Left lung (tissue), 10 donors: Measurements from ENCODE around the gene THBS4. TPM values are rescaled to one million over a fixed set of nuclear protein-coding genes. Genes with fewer than 3 reads are reported as not detected.

Experiments used
- ATAC-seq: fragments of 200-7000 bp; cut with Tn5 transposase; one replicate; pipeline ENCODE4 v1.9.1; 2020; ENCODE audit warnings: moderate library complexity
- DNase-seq, 4 donors: peaks; one replicate each; pipeline ENCODE4 v3.0.0-alpha.2; 2013 to 2020
- H3K27ac ChIP-seq, 2 donors: fragments of 200-600 bp; sonication (generic) in 1 of 2; one replicate each; pipeline versions ENCODE4 v1.5.0 to v1.8.0; 2020 to 2021
- H3K27me3 ChIP-seq, 2 donors: fragments of 200-600 bp; sonication (generic) in 1 of 2; one replicate each; pipeline versions ENCODE4 v1.5.0 to v1.8.0; 2020 to 2021
- H3K36me3 ChIP-seq, 2 donors: fragments of 200-600 bp; sonication (generic) in 1 of 2; one replicate each; pipeline versions ENCODE4 v1.5.0 to v1.8.0; 2020 to 2021
- H3K4me1 ChIP-seq, 2 donors: fragments of 200-600 bp; one replicate each; pipeline ENCODE4 v1.8.0; 2021
- H3K4me3 ChIP-seq, 2 donors: fragments of 200-600 bp; sonication (generic) in 1 of 2; one replicate each; pipeline versions ENCODE4 v1.5.0 to v1.8.0; 2020 to 2021; ENCODE audit warnings: mild to moderate bottlenecking in 1 of 2
- H3K9me3 ChIP-seq, 2 donors: fragments of 200-600 bp; sonication (generic) in 1 of 2; one replicate each; pipeline versions ENCODE4 v1.5.0 to v1.8.0; 2020 to 2021
- intact Hi-C, 2 donors: fragments of 100-400 bp; cut with DNase I; formaldehyde crosslinking; loops; one replicate each; pipeline versions ENCODE4 v1.11.2 to v1.14.2; 2022
- polyA plus RNA-seq, 6 donors: library from polyadenylated mRNA; unstranded; fragments of 120-200 nt; gene quantifications; one replicate each; pipeline ENCODE4 v1.2.1, GENCODE V29; 2013; ENCODE audit not compliant: insufficient read length in 6 of 6
- total RNA-seq, 2 donors: library from RNA; stranded (reverse); fragmentation: NEBNext Ultra II Directional; extraction: Animal tissue kit (Norgen Biotek cat#: 25700); gene quantifications; one replicate each; pipeline ENCODE4 v1.2.1, GENCODE V29; 2021
- TF ChIP-seq, protein P1 (sequence below), 2 donors: fragments of 200-600 bp; sonication (generic) in 1 of 2; IDR thresholded peaks; one replicate each; pipeline versions ENCODE4 v1.5.0 to v1.8.0; 2021; ENCODE audit warnings: antibody characterized with exemption in 2 of 2
- donor health status: DM: no; HTN: yes; CAD: no.
- donor health status: DM: no; HTN: no; CAD: no.

Gene THBS4
- total and polyA plus RNA-seq, 8 donors, result 3.3 to 11.5 (median 5.9) TPM

DNA sequence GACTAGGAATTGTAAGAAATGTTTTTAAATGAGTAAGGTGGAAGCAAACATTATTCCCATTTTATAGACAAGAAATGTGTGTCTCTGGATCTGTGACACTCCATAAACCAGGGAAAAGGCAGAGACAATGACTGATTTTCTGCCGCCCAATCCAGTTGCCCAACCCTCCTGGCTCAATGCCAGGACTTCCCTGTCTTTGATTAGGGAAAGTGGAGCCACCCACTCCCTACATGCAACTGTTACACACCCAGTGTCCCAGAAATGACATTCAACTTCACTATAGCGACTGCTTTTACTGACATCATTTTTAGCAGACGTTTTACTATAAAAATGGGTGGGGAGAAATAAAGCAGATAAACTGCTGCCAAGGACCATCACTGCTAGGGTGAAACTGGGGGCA is 79.7 kb downstream of the THBS4 start:
- TF ChIP-seq, protein P1, sequence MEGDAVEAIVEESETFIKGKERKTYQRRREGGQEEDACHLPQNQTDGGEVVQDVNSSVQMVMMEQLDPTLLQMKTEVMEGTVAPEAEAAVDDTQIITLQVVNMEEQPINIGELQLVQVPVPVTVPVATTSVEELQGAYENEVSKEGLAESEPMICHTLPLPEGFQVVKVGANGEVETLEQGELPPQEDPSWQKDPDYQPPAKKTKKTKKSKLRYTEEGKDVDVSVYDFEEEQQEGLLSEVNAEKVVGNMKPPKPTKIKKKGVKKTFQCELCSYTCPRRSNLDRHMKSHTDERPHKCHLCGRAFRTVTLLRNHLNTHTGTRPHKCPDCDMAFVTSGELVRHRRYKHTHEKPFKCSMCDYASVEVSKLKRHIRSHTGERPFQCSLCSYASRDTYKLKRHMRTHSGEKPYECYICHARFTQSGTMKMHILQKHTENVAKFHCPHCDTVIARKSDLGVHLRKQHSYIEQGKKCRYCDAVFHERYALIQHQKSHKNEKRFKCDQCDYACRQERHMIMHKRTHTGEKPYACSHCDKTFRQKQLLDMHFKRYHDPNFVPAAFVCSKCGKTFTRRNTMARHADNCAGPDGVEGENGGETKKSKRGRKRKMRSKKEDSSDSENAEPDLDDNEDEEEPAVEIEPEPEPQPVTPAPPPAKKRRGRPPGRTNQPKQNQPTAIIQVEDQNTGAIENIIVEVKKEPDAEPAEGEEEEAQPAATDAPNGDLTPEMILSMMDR (IDR thresholded peaks at IDR 0.05), result no peak
- DNase-seq (no peak), ATAC-seq (no peak)
- no peaks in the 10 kb centered on the region for H3K27me3 ChIP-seq
- H3K4me3 ChIP-seq, result no peak overlapping the region
- intact Hi-C loops, result no loop called here
- no peak overlapping the region for H3K27ac ChIP-seq
- no peaks in the 10 kb centered on the region for H3K4me1 ChIP-seq
- no peaks in the 10 kb centered on the region for H3K36me3 ChIP-seq
- H3K9me3 ChIP-seq, result no peaks in the 10 kb centered on the region

DNA sequence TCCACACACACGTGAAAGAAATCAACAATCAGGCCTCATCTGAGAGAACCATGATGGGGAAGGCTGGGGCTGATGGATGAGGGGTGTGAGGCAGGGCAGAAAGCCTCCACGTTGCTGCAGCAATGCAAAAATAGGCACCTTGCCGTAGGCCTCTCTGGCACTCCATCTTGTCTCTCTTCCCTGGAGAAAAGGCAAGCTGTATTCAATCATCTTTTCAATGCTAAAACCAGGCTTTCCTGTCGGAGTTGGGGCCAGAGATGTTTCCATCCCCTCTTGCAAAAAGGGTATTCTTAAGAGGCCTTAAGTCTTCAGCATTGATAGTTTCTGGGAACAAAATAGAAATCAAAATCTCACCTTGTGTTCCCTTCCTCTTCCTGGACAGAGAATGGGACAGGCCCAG is 80.9 kb downstream of the THBS4 start:
- H3K4me1 ChIP-seq, result no peaks in the 10 kb centered on the region
- no peak overlapping the region for H3K27ac ChIP-seq
- TF ChIP-seq, protein P1 (IDR thresholded peaks at IDR 0.05), result no peak
- DNase-seq (no peak), ATAC-seq (no peak)
- intact Hi-C loops, result no loop called here
- H3K27me3 ChIP-seq, result no peaks in the 10 kb centered on the region
- no peak overlapping the region for H3K4me3 ChIP-seq
- H3K9me3 ChIP-seq, result no peaks in the 10 kb centered on the region
- H3K36me3 ChIP-seq, result no peaks in the 10 kb centered on the region

DNA sequence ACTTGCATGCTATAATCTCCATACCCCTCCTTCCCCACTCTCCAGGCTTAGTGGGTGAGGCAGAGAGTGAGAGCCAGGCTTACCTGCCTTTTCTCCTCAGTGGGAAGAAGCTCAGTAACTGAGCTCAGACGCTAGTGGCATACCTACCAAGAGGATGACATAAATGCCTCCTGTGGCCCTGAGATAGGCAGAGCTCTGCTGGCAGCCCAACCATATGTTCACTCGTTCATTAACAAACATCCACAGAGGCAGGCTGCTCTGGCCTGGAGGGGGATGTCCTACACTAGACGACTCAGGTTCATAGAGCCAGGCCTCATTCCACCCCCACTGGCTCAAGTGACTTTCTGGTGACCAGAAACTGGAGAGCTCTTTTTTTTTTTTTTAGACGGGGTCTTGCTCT is 81.3 kb downstream of the THBS4 start:
- Histone ChIP-seq H3K27ac (no peak overlapping the region), H3K27me3 (no peaks in the 10 kb centered on the region), H3K36me3 (no peaks in the 10 kb centered on the region), H3K4me1 (no peaks in the 10 kb centered on the region), H3K4me3 (no peak overlapping the region), H3K9me3 (no peaks in the 10 kb centered on the region)
- TF ChIP-seq, protein P1 (IDR thresholded peaks at IDR 0.05), result no peak
- DNase-seq (no peak), ATAC-seq (no peak)
- intact Hi-C loops, result no loop called here

DNA sequence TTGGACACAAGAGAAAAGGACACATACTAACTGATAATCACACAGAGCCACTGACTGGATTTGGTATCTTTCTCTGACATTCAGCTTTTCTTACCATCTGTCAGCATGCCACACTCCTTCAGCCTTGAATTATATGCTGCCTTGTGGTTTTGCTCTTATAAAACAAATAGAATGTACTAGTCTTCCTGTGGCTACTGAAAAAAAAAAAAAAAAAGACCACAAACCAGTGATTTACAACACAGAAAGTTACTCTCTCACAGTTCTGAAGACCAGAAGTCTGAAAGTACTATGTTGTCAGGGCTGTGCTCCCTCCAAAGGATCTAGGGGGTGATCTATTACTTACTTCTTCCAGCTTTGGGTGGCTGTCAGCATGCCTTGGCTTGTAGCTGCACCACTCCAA is 82.3 kb downstream of the THBS4 start:
- Histone ChIP-seq H3K27ac (no peak overlapping the region), H3K36me3 (no peaks in the 10 kb centered on the region), H3K4me3 (no peak overlapping the region), H3K4me1 (peaks cover 0 to under 1% of the 10 kb centered on the region in 2 donors), H3K9me3 (no peaks in the 10 kb centered on the region), H3K27me3 (no peaks in the 10 kb centered on the region)
- intact Hi-C loops, result no loop called here
- DNase-seq, result no peak
- TF ChIP-seq, protein P1 (IDR thresholded peaks at IDR 0.05), result no peak
- ATAC-seq, result no peak

DNA sequence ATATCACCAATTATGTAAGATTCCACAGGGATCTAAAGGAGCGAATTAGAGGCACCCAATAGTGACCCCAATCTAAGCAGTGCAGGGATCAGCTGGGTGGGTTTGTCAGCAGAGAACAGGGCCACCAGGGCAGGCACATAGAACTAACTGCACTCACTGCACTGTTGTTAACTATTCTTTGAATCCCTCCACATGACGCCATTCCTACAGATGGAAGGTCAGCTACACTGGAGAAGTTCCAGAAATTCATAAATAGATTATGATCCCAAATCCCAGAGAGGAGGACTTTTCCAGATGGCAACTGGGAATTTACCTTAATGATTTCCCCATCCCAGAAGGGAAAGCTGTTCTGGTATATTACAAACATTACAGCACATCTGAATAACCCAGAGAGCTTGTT is 84.2 kb downstream of the THBS4 start:
- Histone ChIP-seq H3K4me3 (no peak overlapping the region), H3K27ac (no peak overlapping the region), H3K27me3 (no peaks in the 10 kb centered on the region), H3K36me3 (no peaks in the 10 kb centered on the region), H3K9me3 (no peaks in the 10 kb centered on the region), H3K4me1 (peaks cover 0 to 19% of the 10 kb centered on the region in 2 donors)
- TF ChIP-seq, protein P1 (IDR thresholded peaks at IDR 0.05), result no peak
- no peak for ATAC-seq
- no peak for DNase-seq
- intact Hi-C loops, result no loop called here
